ENCODE measurements around the gene ANO6. TPM values are rescaled to one million over a fixed set of nuclear protein-coding genes. Genes with fewer than 3 reads are reported as not detected.
"Not testable (repeated sequence)": the region's sequence is repeated elsewhere in the genome, so short reads cannot be mapped to it uniquely, and the experiment has no call there.

ANO6 gene, protein sequence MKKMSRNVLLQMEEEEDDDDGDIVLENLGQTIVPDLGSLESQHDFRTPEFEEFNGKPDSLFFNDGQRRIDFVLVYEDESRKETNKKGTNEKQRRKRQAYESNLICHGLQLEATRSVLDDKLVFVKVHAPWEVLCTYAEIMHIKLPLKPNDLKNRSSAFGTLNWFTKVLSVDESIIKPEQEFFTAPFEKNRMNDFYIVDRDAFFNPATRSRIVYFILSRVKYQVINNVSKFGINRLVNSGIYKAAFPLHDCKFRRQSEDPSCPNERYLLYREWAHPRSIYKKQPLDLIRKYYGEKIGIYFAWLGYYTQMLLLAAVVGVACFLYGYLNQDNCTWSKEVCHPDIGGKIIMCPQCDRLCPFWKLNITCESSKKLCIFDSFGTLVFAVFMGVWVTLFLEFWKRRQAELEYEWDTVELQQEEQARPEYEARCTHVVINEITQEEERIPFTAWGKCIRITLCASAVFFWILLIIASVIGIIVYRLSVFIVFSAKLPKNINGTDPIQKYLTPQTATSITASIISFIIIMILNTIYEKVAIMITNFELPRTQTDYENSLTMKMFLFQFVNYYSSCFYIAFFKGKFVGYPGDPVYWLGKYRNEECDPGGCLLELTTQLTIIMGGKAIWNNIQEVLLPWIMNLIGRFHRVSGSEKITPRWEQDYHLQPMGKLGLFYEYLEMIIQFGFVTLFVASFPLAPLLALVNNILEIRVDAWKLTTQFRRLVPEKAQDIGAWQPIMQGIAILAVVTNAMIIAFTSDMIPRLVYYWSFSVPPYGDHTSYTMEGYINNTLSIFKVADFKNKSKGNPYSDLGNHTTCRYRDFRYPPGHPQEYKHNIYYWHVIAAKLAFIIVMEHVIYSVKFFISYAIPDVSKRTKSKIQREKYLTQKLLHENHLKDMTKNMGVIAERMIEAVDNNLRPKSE
- polyA plus RNA-seq (ENCODE audit: insufficient read length in 3 of 3) = 10 to 100 TPM; 62.1 to 77.1 (median 71.3) TPM
- long read RNA-seq, donor 1, full-length matches to known transcripts = 4 of 13 reads
- long read RNA-seq, donor 1, partial matches to known transcripts = 9 of 13 reads
- long read RNA-seq, donor 1, other reads (novel, unspliced or antisense) = 0 of 13 reads
- long read RNA-seq, donor 2, full-length matches to known transcripts = 8 of 8 reads
- long read RNA-seq, donor 2, partial matches to known transcripts = 0 of 8 reads
- long read RNA-seq, donor 2, other reads (novel, unspliced or antisense) = 0 of 8 reads
- long read RNA-seq, donor 3, full-length matches to known transcripts = 7 of 7 reads
- long read RNA-seq, donor 3, partial matches to known transcripts = 0 of 7 reads
- long read RNA-seq, donor 3, other reads (novel, unspliced or antisense) = 0 of 7 reads
- long read RNA-seq, donor 4, full-length matches to known transcripts = 7 of 7 reads
- long read RNA-seq, donor 4, partial matches to known transcripts = 0 of 7 reads
- long read RNA-seq, donor 4, other reads (novel, unspliced or antisense) = 0 of 7 reads
- long read RNA-seq, donor 5 = 0 reads
- long read RNA-seq, donor 6, full-length matches to known transcripts = 3 of 3 reads
- long read RNA-seq, donor 6, partial matches to known transcripts = 0 of 3 reads
- long read RNA-seq, donor 6, other reads (novel, unspliced or antisense) = 0 of 3 reads
- long read RNA-seq, donor 7, full-length matches to known transcripts = 10 of 10 reads
- long read RNA-seq, donor 7, partial matches to known transcripts = 0 of 10 reads
- long read RNA-seq, donor 7, other reads (novel, unspliced or antisense) = 0 of 10 reads
- long read RNA-seq, donor 8, full-length matches to known transcripts = 10 of 10 reads
- long read RNA-seq, donor 8, partial matches to known transcripts = 0 of 10 reads
- long read RNA-seq, donor 8, other reads (novel, unspliced or antisense) = 0 of 10 reads
- long read RNA-seq, donor 9, full-length matches to known transcripts = 2 of 2 reads
- long read RNA-seq, donor 9, partial matches to known transcripts = 0 of 2 reads
- long read RNA-seq, donor 9, other reads (novel, unspliced or antisense) = 0 of 2 reads
- long read RNA-seq, donor 10, full-length matches to known transcripts = 5 of 5 reads
- long read RNA-seq, donor 10, partial matches to known transcripts = 0 of 5 reads
- long read RNA-seq, donor 10, other reads (novel, unspliced or antisense) = 0 of 5 reads
- long read RNA-seq, donor 11, full-length matches to known transcripts = 4 of 13 reads
- long read RNA-seq, donor 11, partial matches to known transcripts = 9 of 13 reads
- long read RNA-seq, donor 11, other reads (novel, unspliced or antisense) = 0 of 13 reads
- long read RNA-seq, donor 12, full-length matches to known transcripts = 4 of 13 reads
- long read RNA-seq, donor 12, partial matches to known transcripts = 9 of 13 reads
- long read RNA-seq, donor 12, other reads (novel, unspliced or antisense) = 0 of 13 reads
- long read RNA-seq, donor 13 = 0 reads
- long read RNA-seq, donor 14, full-length matches to known transcripts = 5 of 5 reads
- long read RNA-seq, donor 14, partial matches to known transcripts = 0 of 5 reads
- long read RNA-seq, donor 14, other reads (novel, unspliced or antisense) = 0 of 5 reads
- long read RNA-seq, donor 15 = 0 reads
- long read RNA-seq, donor 16, full-length matches to known transcripts = 14 of 41 reads
- long read RNA-seq, donor 16, partial matches to known transcripts = 22 of 41 reads
- long read RNA-seq, donor 16, other reads (novel, unspliced or antisense) = 5 of 41 reads

DNA sequence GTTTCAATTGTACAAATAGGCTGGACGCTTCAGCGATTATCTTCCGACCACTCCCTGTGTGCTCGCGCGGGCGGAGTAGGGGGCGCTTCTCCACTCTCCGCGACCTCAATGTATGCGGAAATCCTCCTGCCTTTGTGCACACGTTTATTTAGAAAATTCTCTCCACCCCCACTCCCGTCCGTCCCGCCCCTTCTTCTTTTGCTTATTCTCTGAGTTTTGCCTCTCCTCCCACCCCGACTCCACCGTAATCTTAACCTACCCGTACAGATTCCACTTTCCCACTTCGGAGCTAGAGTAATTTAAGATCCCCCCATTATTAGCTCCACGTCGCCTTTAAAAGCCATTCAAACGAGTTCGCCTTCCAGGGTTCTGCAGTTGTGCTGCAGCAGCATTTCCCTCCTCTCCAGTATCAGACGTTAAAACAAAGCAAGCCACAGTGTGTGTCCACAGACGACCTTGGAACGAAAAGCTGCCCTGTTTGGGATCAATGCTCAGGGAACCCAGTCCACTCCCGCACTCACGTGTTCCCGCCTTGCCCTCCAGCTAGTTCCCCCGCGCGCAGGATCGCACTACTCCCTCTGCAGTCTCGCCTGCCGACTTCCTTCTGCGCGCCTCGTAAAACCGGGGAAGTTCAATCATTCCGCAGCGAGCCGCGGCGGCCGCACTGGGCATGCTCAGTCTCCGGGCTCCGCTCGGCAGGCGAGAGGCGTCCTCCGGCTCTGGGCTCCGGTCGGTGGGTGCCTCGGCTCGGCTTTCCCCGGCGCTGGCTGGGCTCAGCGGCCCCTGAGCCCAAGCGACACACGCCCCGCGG is at the start of gene ANO6:
Gene ANO6, plus strand, starts transcription at position 677 of the 811 bp plus-strand sequence. CDS start 227 bp downstream, outside the sequence.
- peak; percentile 73 to 87 (median 83) for DNase-seq (ENCODE audit: extremely low read depth in 1 of 11, low read depth in 9 of 11, low spot score in 4 of 11)

DNA sequence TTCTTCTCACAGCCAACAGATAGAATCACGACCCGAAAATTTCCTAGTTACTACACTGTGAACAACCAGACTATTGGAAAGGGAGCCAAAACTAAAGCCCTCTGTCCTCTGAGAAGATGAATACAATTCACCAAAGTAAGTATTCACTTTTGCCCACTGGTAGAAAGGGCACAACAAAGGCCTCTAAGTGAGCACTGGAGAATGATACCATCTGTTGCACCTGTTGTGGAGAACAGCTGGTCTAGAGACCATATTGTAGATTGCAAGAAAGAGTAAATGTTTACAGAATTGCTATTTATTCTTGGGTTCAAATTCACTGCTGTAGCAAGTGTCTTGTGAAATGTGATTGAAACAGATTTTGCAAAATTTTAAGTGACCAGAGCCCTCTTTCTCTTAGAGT is 46.9 kb upstream of the ANO6 start:
- DNase-seq (ENCODE audit: extremely low read depth in 1 of 11, low read depth in 9 of 11, low spot score in 4 of 11) = no peak

GRCh38 chr12:45170456-45171042 is 45.3 kb upstream of the ANO6 start:
- DNase-seq (ENCODE audit: extremely low read depth in 1 of 11, low read depth in 9 of 11, low spot score in 4 of 11) = peak; percentile 17 to 58 (median 31)

DNA sequence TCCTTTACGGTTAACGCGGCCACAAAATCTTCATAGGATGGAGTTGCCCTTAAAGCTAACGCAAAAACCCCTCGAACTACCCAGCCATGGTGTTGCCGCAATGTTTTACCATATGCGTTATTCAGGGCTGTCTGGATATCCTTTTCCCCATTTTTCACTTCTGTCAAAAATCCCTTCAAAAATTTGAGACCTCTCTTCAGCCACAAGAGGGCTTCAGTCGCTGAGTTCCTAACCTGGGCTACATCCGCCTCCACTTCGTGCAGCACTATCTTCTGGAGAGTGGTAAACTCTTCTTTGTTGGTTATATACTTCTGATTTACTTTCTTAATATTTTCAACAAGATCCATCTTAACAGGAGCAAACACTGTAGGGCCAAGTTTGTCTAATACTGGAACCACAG is 42.6 kb upstream of the ANO6 start:
- DNase-seq (ENCODE audit: extremely low read depth in 1 of 11, low read depth in 9 of 11, low spot score in 4 of 11) = not testable (repeated sequence)

GRCh38 chr12:45174595-45174994 is 41.3 kb upstream of the ANO6 start:
- DNase-seq (ENCODE audit: extremely low read depth in 1 of 11, low read depth in 9 of 11, low spot score in 4 of 11) = no peak

- no peak for DNase-seq (ENCODE audit: extremely low read depth in 1 of 11, low read depth in 9 of 11, low spot score in 4 of 11)
These were observed 37.1 kb upstream of the ANO6 start for GRCh38 chr12:45178771-45179170.

GRCh38 chr12:45182511-45182910 is 33.4 kb upstream of the ANO6 start:
- no peak for DNase-seq (ENCODE audit: extremely low read depth in 1 of 11, low read depth in 9 of 11, low spot score in 4 of 11)

DNA sequence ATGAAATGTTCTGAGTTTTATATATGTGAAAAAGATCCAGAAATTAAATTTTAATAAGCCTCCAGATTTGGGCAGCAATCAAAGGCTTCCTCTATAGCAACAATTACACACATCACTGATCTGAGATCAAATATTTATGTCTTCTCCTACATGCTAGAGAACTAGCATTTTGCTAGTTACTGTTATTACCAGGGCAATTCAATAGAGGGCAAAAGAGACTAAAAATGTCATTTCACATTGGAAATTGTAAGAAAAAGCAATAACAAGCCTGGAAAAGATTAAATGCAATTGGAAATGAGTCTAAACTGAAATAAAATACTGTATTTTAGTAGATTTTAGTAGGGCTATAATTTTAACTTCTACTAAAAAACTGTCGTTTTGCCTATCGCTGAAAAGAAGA is 32.6 kb upstream of the ANO6 start:
- DNase-seq (ENCODE audit: extremely low read depth in 1 of 11, low read depth in 9 of 11, low spot score in 4 of 11) = no peak

- DNase-seq (ENCODE audit: extremely low read depth in 1 of 11, low read depth in 9 of 11, low spot score in 4 of 11) = no peak
These were observed 31.5 kb upstream of the ANO6 start for GRCh38 chr12:45184147-45184963.

DNA sequence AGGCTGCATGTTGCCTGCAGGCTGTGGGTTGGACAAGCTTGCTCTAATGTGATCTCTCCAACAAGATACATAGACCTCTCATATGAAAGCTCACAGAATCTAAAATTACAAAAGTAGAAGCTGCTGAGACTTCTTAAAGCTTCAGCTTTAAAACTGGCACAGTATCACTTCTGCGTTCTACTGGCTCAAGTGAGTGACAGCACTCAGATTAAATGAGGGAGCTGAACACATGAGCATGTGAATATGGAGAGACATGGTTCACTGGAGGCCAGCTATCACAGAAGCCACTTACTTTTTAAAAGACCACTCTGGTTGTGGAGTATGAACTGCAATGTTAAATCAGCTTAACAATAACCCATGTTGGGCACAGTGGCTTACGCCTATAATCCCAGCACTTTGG is 29.1 kb upstream of the ANO6 start:
- DNase-seq (ENCODE audit: extremely low read depth in 1 of 11, low read depth in 9 of 11, low spot score in 4 of 11) = no peak

GRCh38 chr12:45189766-45190403 is 26.0 kb upstream of the ANO6 start:
- no peak for DNase-seq (ENCODE audit: extremely low read depth in 1 of 11, low read depth in 9 of 11, low spot score in 4 of 11)

DNA sequence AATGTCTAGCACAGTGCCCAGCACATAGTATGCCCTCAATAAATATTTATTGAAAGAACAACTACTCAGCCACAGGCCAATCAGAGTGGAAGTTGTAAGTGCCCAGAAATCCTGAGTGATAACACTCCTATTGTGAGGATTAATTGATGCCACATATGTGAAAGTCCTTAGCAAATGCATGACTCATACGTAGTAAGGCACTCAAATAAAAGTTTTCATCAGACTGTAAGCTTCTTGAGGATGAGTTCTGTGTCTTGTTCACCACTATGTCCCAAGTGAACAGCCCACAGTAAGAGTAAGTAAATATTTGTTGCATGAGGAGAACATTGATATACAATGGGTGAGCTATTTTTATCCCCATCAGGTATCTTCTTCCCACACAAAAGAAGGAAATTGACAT is 24.7 kb upstream of the ANO6 start:
- DNase-seq (ENCODE audit: extremely low read depth in 1 of 11, low read depth in 9 of 11, low spot score in 4 of 11) = no peak

GRCh38 chr12:45192707-45193106 is 23.2 kb upstream of the ANO6 start:
- no peak for DNase-seq (ENCODE audit: extremely low read depth in 1 of 11, low read depth in 9 of 11, low spot score in 4 of 11)

DNA sequence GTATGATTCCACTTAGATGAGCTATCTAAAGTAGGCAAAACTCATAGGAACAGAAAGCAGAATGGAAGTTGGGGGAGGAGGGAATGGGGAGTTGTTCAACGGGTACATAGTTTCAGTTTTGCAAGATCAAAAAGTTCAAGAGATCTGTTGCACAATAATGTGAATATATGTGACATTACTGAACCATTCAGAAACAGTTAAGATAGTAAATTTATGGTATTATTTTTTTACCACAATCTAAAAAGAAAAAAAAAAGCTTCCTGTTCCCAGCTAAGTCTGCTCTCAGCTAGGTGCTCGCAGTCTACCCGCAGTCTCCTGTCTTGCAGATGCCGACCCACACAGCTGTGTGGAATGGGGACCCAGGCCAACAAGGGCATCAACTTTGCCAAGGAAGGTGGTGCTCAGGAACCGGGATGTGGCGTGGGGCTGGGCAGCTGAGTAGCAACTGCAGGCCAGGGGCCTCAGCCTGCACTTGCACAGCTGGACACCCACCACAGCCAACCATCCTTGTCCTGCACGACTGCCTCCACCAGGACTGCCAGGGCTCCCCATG is 15.3 kb upstream of the ANO6 start:
- DNase-seq (ENCODE audit: extremely low read depth in 1 of 11, low read depth in 9 of 11, low spot score in 4 of 11) = no peak
